ENCODE measurements around the gene RAB1B.

- TF ChIP-seq CTCF (IDR thresholded peaks at IDR 0.05), result no peak
- no peak for TF ChIP-seq POLR2A (IDR thresholded peaks at IDR 0.05)
- TF ChIP-seq EP300 (IDR thresholded peaks at IDR 0.05), result no peak
Observed at GRCh38 chr11:66321606-66322005, 53.2 kb downstream of the RAB1B start.
